HepG2 (cell line): ENCODE measurements around the gene CD248. TPM values are rescaled to one million over a fixed set of nuclear protein-coding genes. Genes with fewer than 3 reads are reported as not detected.

ENCODE experiments used
- ATAC-seq: fragments of 200-7000 bp; cut with Tn5 transposase; 3 replicates; pipeline ENCODE4 v1.9.1; 2020; ENCODE audit warnings: mild to moderate bottlenecking, moderate library complexity
- BruUV-seq: library from RNA; stranded (reverse); fragments of 400-500 nt; replicated peaks from 2 replicates; lab custom pipeline; 2021; lab: Mats Ljungman, UMichigan
- CTCF ChIA-PET: fragments of 300-600 bp; formaldehyde crosslinking; extraction: SDS; loops from one replicate; lab custom pipeline; 2021; ENCODE audit warnings: low total read pairs, inconsistent platforms, low intra/inter-chr PET ratio; lab: Yijun Ruan, JAX
- POLR2A ChIA-PET: fragments of 350-600 bp; sonication (Branson Sonifier 250); formaldehyde crosslinking; loops from one replicate; lab custom pipeline; 2020; ENCODE audit warnings: antibody characterized with exemption, inconsistent platforms; lab: Yijun Ruan, JAX
- DNase-seq: peaks from one replicate; pipeline ENCODE4 v3.0.0-alpha.2; 2015; ENCODE audit warnings: low spot score
- FAIRE-seq: peaks from 3 replicates; lab custom pipeline; 2011; peaks lifted over from hg19 to GRCh38; lab: Jason Lieb, UNC
- H2AFZ ChIP-seq: one replicate; pipeline ENCODE4 v1.6.1; 2011; ENCODE audit warnings: low read length, inconsistent platforms
- H3K27ac ChIP-seq: fragments of 300-600 bp; 3 replicates; pipeline ENCODE4 v1.8.0; 2011; ENCODE audit warnings: mixed run types, mild to moderate bottlenecking, mixed read lengths, low read length, inconsistent platforms; ENCODE audit not compliant: insufficient read depth; ENCODE audit errors: extremely low read length
- H3K27me3 ChIP-seq, 2 experiments: fragments of 200-600 bp in 1 of 2; 2 replicates in 1 of 2; 3 replicates in 1 of 2; pipeline versions ENCODE4 v1.6.0 to v1.8.0; 2011; ENCODE audit warnings: low read length in 2 of 2, mild to moderate bottlenecking in 2 of 2, moderate library complexity in 2 of 2, inconsistent platforms in 1 of 2; ENCODE audit not compliant: insufficient read depth in 2 of 2, control insufficient read depth in 1 of 2
- H3K36me3 ChIP-seq, 2 experiments: fragments of 200-600 bp in 1 of 2; replicated peaks in 1 of 2; 2 replicates in 1 of 2; 3 replicates in 1 of 2; pipeline versions ENCODE4 v1.5.1 to v1.8.0; 2011; ENCODE audit warnings: low read length in 2 of 2, inconsistent platforms in 1 of 2; ENCODE audit not compliant: insufficient read depth in 2 of 2, control insufficient read depth in 1 of 2
- H3K4me1 ChIP-seq: 2 replicates; pipeline ENCODE4 v1.5.1; 2012; ENCODE audit warnings: low read length, inconsistent platforms; ENCODE audit not compliant: insufficient read depth
- H3K4me2 ChIP-seq: 2 replicates; pipeline ENCODE4 v1.6.0; 2011; ENCODE audit warnings: low read depth, low read length, inconsistent platforms
- H3K4me3 ChIP-seq, 3 experiments: fragments of 200-600 bp in 1 of 3; sonication (generic), shearing (Covaris generic) in 1 of 3; replicated peaks in 1 of 3; 2 replicates each; pipeline ENCODE4 v1.5.1; 2011 to 2016; ENCODE audit warnings: low read length in 3 of 3, inconsistent platforms in 2 of 3, low read depth in 2 of 3, mild to moderate bottlenecking in 2 of 3, control low read depth in 1 of 3, mixed read lengths in 1 of 3; ENCODE audit not compliant: insufficient read depth in 1 of 3
- H3K79me2 ChIP-seq: one replicate; pipeline ENCODE4 v1.6.1; 2011; ENCODE audit warnings: low read length, inconsistent platforms; ENCODE audit not compliant: insufficient read depth
- H3K9ac ChIP-seq: 2 replicates; pipeline ENCODE4 v1.6.0; 2011; ENCODE audit warnings: mild to moderate bottlenecking, low read depth, low read length, inconsistent platforms; ENCODE audit not compliant: insufficient read depth
- H3K9me3 ChIP-seq: 2 replicates; pipeline ENCODE4 v1.5.1; 2012; ENCODE audit warnings: mild to moderate bottlenecking, low read length
- H4K20me1 ChIP-seq: 2 replicates; pipeline ENCODE4 v1.6.0; 2011; ENCODE audit warnings: inconsistent platforms, mild to moderate bottlenecking, low read length, moderate library complexity; ENCODE audit not compliant: insufficient read depth
- CENPT ChIP-seq: sonication (generic); formaldehyde crosslinking; IDR thresholded peaks from 2 replicates; pipeline ENCODE4 v1.8.0; 2022; ENCODE audit warnings: low read depth, mild to moderate bottlenecking, moderate library complexity, missing genetic modification reagents
- KDM4B ChIP-seq: sonication (generic); formaldehyde crosslinking; IDR thresholded peaks from 2 replicates; pipeline ENCODE4 v1.4.0; 2020; ENCODE audit warnings: missing genetic modification reagents
- KLF12 ChIP-seq: sonication (generic); formaldehyde crosslinking; IDR thresholded peaks from 2 replicates; pipeline ENCODE4 v1.4.0; 2020; ENCODE audit warnings: missing genetic modification reagents, borderline replicate concordance
- MEIS1 ChIP-seq: sonication (generic); formaldehyde crosslinking; IDR thresholded peaks from 2 replicates; pipeline ENCODE4 v1.9.0; 2021; ENCODE audit warnings: mild to moderate bottlenecking, missing genetic modification reagents, moderate library complexity, borderline replicate concordance
- REPIN1 ChIP-seq: sonication (generic); formaldehyde crosslinking; IDR thresholded peaks from 2 replicates; pipeline ENCODE4 v1.8.0; 2022; ENCODE audit warnings: missing genetic modification reagents, low read depth, mild to moderate bottlenecking, borderline replicate concordance
- ZMAT3 ChIP-seq: sonication (generic); formaldehyde crosslinking; conservative IDR thresholded peaks from 2 replicates; pipeline ENCODE4 v1.7.0; 2021; ENCODE audit warnings: missing genetic modification reagents
- ZNF121 ChIP-seq: sonication (generic); formaldehyde crosslinking; IDR thresholded peaks from 2 replicates; pipeline ENCODE4 v1.5.0; 2020; ENCODE audit warnings: mild to moderate bottlenecking, missing genetic modification reagents
- ZNF367 ChIP-seq: sonication (generic); formaldehyde crosslinking; IDR thresholded peaks from 2 replicates; pipeline ENCODE4 v1.4.0; 2020; ENCODE audit warnings: missing genetic modification reagents, borderline replicate concordance
- ZNF660 ChIP-seq: sonication (generic); formaldehyde crosslinking; IDR thresholded peaks from 2 replicates; pipeline ENCODE4 v1.5.1; 2020; ENCODE audit warnings: mild to moderate bottlenecking, low read depth, missing genetic modification reagents, borderline replicate concordance
- ZNF749 ChIP-seq: sonication (generic); formaldehyde crosslinking; IDR thresholded peaks from 2 replicates; pipeline ENCODE4 v1.8.0; 2022; ENCODE audit warnings: mild to moderate bottlenecking, missing genetic modification reagents, moderate library complexity, borderline replicate concordance
- WGBS: methylation state at CpG from one replicate; pipeline ENCODE4 v1.1.6; 2017; ENCODE audit warnings: low lambda C conversion rate; 5-methylcytosine and 5-hydroxymethylcytosine counted together
- in situ Hi-C: cut with HindIII; loops from 2 replicates; pipeline ENCODE4 v1.10.0; 2017; ENCODE audit warnings: low pct_unique_long_range_greater_than_20kb; ENCODE audit not compliant: extremely low pct_ligation_motif_present
- intact Hi-C: fragments of 100-400 bp; cut with micrococcal nuclease; formaldehyde crosslinking; loops from one replicate; pipeline ENCODE4 v1.10.0; 2022; ENCODE audit not compliant: unreplicated experiment
- polyA plus RNA-seq, 8 experiments: library from polyadenylated mRNA; depleted of rRNA in 3 of 8; stranded (reverse) in 7 of 8; unstranded in 1 of 8; fragments of >200 nt; fragmentation: Illumina TruSeq in 4 of 8; extraction: Trizol in 4 of 8; gene quantifications; 2 replicates each; pipeline versions ENCODE4 v1.2.1 to v1.2.3, GENCODE V29; 2011 to 2016; ENCODE audit warnings: low read depth in 4 of 8, missing spikeins in 1 of 8, mixed read lengths in 1 of 8; ENCODE audit not compliant: insufficient read depth in 1 of 8
- total RNA-seq, 5 experiments: library from RNA; depleted of rRNA; stranded (reverse); fragments of >200 nt; fragmentation: Illumina TruSeq; extraction: Trizol; gene quantifications; 2 replicates each; pipeline ENCODE4 v1.2.3, GENCODE V29; 2016; ENCODE audit warnings: low read depth in 1 of 5
- TF ChIP-seq, protein P1 (sequence below): sonication (generic); formaldehyde crosslinking; IDR thresholded peaks from 2 replicates; pipeline ENCODE4 v1.9.0; 2021; ENCODE audit warnings: missing genetic modification reagents, borderline replicate concordance
- TF ChIP-seq, protein P2 (sequence below): sonication (generic); formaldehyde crosslinking; IDR thresholded peaks from 2 replicates; pipeline ENCODE4 v1.4.0; 2020; ENCODE audit warnings: mild to moderate bottlenecking, missing genetic modification reagents

CD248 gene
- total and polyA plus RNA-seq, 2 of the 13 experiments (the other 11 are each of a cell fraction or from before 2014, with no cell fraction given) = 0.25 to 0.35 TPM

DNA sequence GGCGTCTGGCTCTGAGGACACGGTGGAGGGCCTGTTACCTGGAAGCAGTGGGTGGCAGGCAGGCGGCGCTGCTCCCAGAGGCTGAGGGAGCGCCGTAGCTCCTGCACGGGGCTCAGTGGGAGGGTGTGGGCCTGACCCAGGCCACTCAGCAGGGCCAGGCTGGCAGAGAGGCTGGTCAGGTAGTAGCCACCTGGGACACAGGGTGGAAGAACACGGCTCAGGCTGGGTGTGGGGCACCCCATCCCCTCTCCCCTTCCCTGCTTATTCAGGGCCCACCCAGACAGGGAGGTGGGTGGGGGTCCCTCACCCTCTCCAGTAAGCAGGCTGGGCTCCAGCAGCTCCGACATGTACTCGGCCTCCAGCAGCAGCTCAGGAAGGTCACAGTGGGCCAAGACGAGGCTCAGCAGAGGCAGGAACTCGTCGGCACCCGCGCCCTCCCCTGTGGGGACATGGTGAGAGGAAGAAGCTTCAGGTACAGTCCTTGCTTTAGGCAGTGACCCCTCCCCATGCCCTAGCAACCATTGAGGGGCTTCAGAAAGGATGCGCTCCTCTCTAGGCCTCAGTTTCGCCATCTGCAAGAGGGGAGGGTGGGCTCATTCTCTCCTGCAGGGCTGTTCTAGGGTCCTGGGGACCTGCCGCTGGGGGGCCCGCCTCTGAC is 16.5 kb upstream of the CD248 start:
- no peak overlapping the region for H2AFZ ChIP-seq
- no peak overlapping the region for H3K27ac ChIP-seq
- no peaks in the 10 kb centered on the region; a peak in 1 of 5 replicates for H3K36me3 ChIP-seq
- H3K27me3 ChIP-seq = no peaks in the 10 kb centered on the region
- BruUV-seq = no TSS peak
- ATAC-seq (no peak), FAIRE-seq (no peak), DNase-seq (no peak)
- no peak overlapping the region for H3K4me2 ChIP-seq
- peaks cover 38% of the 10 kb centered on the region for H3K4me1 ChIP-seq
- ChIA-PET CTCF (no interaction called here), POLR2A (interaction anchor here (3.6 kb wide), 1 partner anchor 21 kb away, joined by 59 read pairs; no protein-coding TSS in a partner anchor)
- intact Hi-C loops = no loop called here
- H4K20me1 ChIP-seq = no peaks in the 10 kb centered on the region
- H3K4me3 ChIP-seq = no peak overlapping the region
- H3K9ac ChIP-seq = no peak overlapping the region
- TF ChIP-seq KLF12 (CRISPR knock-in tag) (no peak), MEIS1 (CRISPR knock-in tag) (no peak), ZNF660 (no peak), ZNF121 (CRISPR knock-in tag) (no peak), ZNF749 (CRISPR knock-in tag) (no peak), ZMAT3 (CRISPR knock-in tag) (no peak), ZNF367 (CRISPR knock-in tag) (no peak), REPIN1 (CRISPR knock-in tag) (no peak), CENPT (CRISPR knock-in tag) (no peak), KDM4B (no peak)
- TF ChIP-seq, protein P1, sequence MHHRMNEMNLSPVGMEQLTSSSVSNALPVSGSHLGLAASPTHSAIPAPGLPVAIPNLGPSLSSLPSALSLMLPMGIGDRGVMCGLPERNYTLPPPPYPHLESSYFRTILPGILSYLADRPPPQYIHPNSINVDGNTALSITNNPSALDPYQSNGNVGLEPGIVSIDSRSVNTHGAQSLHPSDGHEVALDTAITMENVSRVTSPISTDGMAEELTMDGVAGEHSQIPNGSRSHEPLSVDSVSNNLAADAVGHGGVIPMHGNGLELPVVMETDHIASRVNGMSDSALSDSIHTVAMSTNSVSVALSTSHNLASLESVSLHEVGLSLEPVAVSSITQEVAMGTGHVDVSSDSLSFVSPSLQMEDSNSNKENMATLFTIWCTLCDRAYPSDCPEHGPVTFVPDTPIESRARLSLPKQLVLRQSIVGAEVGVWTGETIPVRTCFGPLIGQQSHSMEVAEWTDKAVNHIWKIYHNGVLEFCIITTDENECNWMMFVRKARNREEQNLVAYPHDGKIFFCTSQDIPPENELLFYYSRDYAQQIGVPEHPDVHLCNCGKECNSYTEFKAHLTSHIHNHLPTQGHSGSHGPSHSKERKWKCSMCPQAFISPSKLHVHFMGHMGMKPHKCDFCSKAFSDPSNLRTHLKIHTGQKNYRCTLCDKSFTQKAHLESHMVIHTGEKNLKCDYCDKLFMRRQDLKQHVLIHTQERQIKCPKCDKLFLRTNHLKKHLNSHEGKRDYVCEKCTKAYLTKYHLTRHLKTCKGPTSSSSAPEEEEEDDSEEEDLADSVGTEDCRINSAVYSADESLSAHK (CRISPR knock-in tag) = no peak
- TF ChIP-seq, protein P2, sequence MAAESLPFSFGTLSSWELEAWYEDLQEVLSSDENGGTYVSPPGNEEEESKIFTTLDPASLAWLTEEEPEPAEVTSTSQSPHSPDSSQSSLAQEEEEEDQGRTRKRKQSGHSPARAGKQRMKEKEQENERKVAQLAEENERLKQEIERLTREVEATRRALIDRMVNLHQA (CRISPR knock-in tag) = no peak
- in situ Hi-C loops = no loop called here
- WGBS = 97% methylated on average over 6 of the region's 19 CpGs
- no peaks in the 10 kb centered on the region for H3K79me2 ChIP-seq
- no peaks in the 10 kb centered on the region for H3K9me3 ChIP-seq
